Measurements from ENCODE around the gene VANGL1. TPM values are rescaled to one million over a fixed set of nuclear protein-coding genes. Genes with fewer than 3 reads are reported as not detected.
A peak's percentile ranks its signal among the peaks of the same experiment; 100 is the strongest.

The VANGL1 gene
- total RNA-seq, 1 donor from 2014 or later, result 5.5 TPM

GRCh38 chr1:115685029-115685705 lies 43.4 kb downstream of the VANGL1 start:
- ATAC-seq (no peak), DNase-seq (no peak)
- intact Hi-C loops (cut with micrococcal nuclease), result no loop called here

GRCh38 chr1:115687744-115688143 lies 46.0 kb downstream of the VANGL1 start:
- intact Hi-C loops (cut with micrococcal nuclease), result no loop called here
- no peak for ATAC-seq

GRCh38 chr1:115690972-115691371 lies 49.2 kb downstream of the VANGL1 start:
- DNase-seq (no peak), ATAC-seq (no peak)
- intact Hi-C loops (cut with micrococcal nuclease), result no loop called here

More at GRCh38 chr1:115687744-115688143, 46.0 kb downstream of the VANGL1 start:
- no peak for DNase-seq

GRCh38 chr1:115692224-115692623 lies 50.5 kb downstream of the VANGL1 start:
- peak; percentile 71 for ATAC-seq
- DNase-seq, result peak; percentile 46

GRCh38 chr1:115694805-115695204 lies 53.0 kb downstream of the VANGL1 start:
- ATAC-seq, result no peak
- no peak for DNase-seq
- intact Hi-C loops (cut with micrococcal nuclease), result no loop called here

More at GRCh38 chr1:115692224-115692623, 50.5 kb downstream of the VANGL1 start:
- intact Hi-C loops (cut with micrococcal nuclease), result no loop called here

GRCh38 chr1:115697619-115698018 lies 55.8 kb downstream of the VANGL1 start:
- ATAC-seq (no peak), DNase-seq (no peak)
- intact Hi-C loops (cut with micrococcal nuclease), result no loop called here

- intact Hi-C loops (cut with micrococcal nuclease), result no loop called here
- no peak for DNase-seq
- no peak for ATAC-seq
These were observed 59.3 kb downstream of the VANGL1 start for GRCh38 chr1:115701090-115701489.

GRCh38 chr1:115702959-115703358 lies 61.2 kb downstream of the VANGL1 start:
- peak; percentile 6 for ATAC-seq
- intact Hi-C loops (cut with micrococcal nuclease), result no loop called here
- DNase-seq, result no peak

GRCh38 chr1:115705085-115705951 lies 63.5 kb downstream of the VANGL1 start:
- ATAC-seq, result no peak
- intact Hi-C loops (cut with micrococcal nuclease), result loop anchor here (5.0 kb wide), 1 partner anchor 98 kb away; no protein-coding TSS in a partner anchor
- DNase-seq, result no peak

GRCh38 chr1:115705963-115706362 lies 64.2 kb downstream of the VANGL1 start:
- no peak for ATAC-seq
- intact Hi-C loops (cut with micrococcal nuclease), result loop anchor here (5.0 kb wide), 1 partner anchor 99 kb away; no protein-coding TSS in a partner anchor
- no peak for DNase-seq

- ATAC-seq (peak; percentile 35), DNase-seq (no peak)
- intact Hi-C loops (cut with micrococcal nuclease), result loop anchor here (5.0 kb wide), 1 partner anchor 100 kb away; no protein-coding TSS in a partner anchor
These were observed 65.0 kb downstream of the VANGL1 start for GRCh38 chr1:115706587-115707425.

GRCh38 chr1:115710859-115711624 lies 69.3 kb downstream of the VANGL1 start:
- DNase-seq (no peak), ATAC-seq (peak; percentile 16)
- intact Hi-C loops (cut with micrococcal nuclease), result loop anchor here (10.0 kb wide), 1 partner anchor 54 kb away; the partner anchor contains the start of gene CASQ2

- ATAC-seq (peak; percentile 16), DNase-seq (peak; percentile 34)
- intact Hi-C loops (cut with micrococcal nuclease), result loop anchor here (10.0 kb wide), 1 partner anchor 52 kb away; the partner anchor contains the start of gene CASQ2
These were observed 71.3 kb downstream of the VANGL1 start for GRCh38 chr1:115712911-115713609.

GRCh38 chr1:115713906-115714305 lies 72.1 kb downstream of the VANGL1 start:
- peak; percentile 1 for ATAC-seq
- DNase-seq, result no peak
- intact Hi-C loops (cut with micrococcal nuclease), result loop anchor here (10.0 kb wide), 1 partner anchor 51 kb away; the partner anchor contains the start of gene CASQ2

- ATAC-seq (no peak), DNase-seq (no peak)
- intact Hi-C loops (cut with micrococcal nuclease), result loop anchor here (10.0 kb wide), 1 partner anchor 50 kb away; the partner anchor contains the start of gene CASQ2
These were observed 72.9 kb downstream of the VANGL1 start for GRCh38 chr1:115714572-115715141.

GRCh38 chr1:115717541-115717940 lies 75.8 kb downstream of the VANGL1 start:
- DNase-seq, result peak; percentile 68
- ATAC-seq, result peak; percentile 3
- intact Hi-C loops (cut with micrococcal nuclease), result loop anchor here (10.0 kb wide), 1 partner anchor 47 kb away; the partner anchor contains the start of gene CASQ2

All from left ventricle myocardium superior (tissue), 1 donor.